CD4-positive, alpha-beta T cell (primary cell): ENCODE results near the gene ANKS1B. TPM values are rescaled to one million over a fixed set of nuclear protein-coding genes. Genes with fewer than 3 reads are reported as not detected.

ENCODE experiments used
- ATAC-seq: fragments of 200-7000 bp; cut with Tn5 transposase; one replicate; pipeline ENCODE4 v1.10.0; 2022; ENCODE audit warnings: mild to moderate bottlenecking; ENCODE audit not compliant: poor library complexity
- CTCF ChIA-PET: fragments of 350-600 bp; sonication (Branson Sonifier 250); formaldehyde crosslinking; loops from one replicate; lab custom pipeline; 2021; ENCODE audit warnings: antibody characterized with exemption, inconsistent platforms; lab: Charles Lee
- POLR2A ChIA-PET: fragments of 350-600 bp; sonication (Branson Sonifier 250); formaldehyde crosslinking; loops from one replicate; lab custom pipeline; 2021; ENCODE audit warnings: antibody characterized with exemption, inconsistent platforms; lab: Charles Lee
- DNase-seq, 14 experiments: peaks; one replicate each; pipeline ENCODE4 v3.0.0-alpha.2; 2013 to 2020; ENCODE audit warnings: mixed read lengths in 2 of 14
- H3K27ac ChIP-seq, 2 donors: one replicate each; pipeline versions ENCODE4 v1.5.1 to v1.7.0; 2013; ENCODE audit warnings: low read length in 2 of 2, low read depth in 1 of 2, mild to moderate bottlenecking in 1 of 2
- H3K27me3 ChIP-seq, 2 experiments: 1 replicate in 1 of 2; 2 replicates in 1 of 2; pipeline versions ENCODE4 v1.6.1 to v1.7.0; 2013; ENCODE audit warnings: low read length in 2 of 2, control low read depth in 1 of 2, mild to moderate bottlenecking in 1 of 2, moderate library complexity in 1 of 2; ENCODE audit not compliant: insufficient read depth in 2 of 2, control insufficient read depth in 1 of 2
- H3K36me3 ChIP-seq: one replicate; pipeline ENCODE4 v1.6.1; 2013; ENCODE audit warnings: low read length, control low read depth; ENCODE audit not compliant: insufficient read depth
- H3K4me1 ChIP-seq: one replicate; pipeline ENCODE4 v1.6.1; 2013; ENCODE audit warnings: low read length, control low read depth; ENCODE audit not compliant: insufficient read depth
- H3K4me3 ChIP-seq: one replicate; pipeline ENCODE4 v1.5.1; 2013; ENCODE audit warnings: mild to moderate bottlenecking, low read length, moderate library complexity
- H3K9me3 ChIP-seq, 2 experiments: 1 replicate in 1 of 2; 2 replicates in 1 of 2; pipeline versions ENCODE4 v1.6.1 to v1.7.0; 2013; ENCODE audit warnings: low read length in 2 of 2, mild to moderate bottlenecking in 2 of 2, control low read depth in 1 of 2, moderate library complexity in 1 of 2; ENCODE audit not compliant: control insufficient read depth in 1 of 2, insufficient read depth in 1 of 2
- H3K27ac Mint-ChIP-seq: one replicate; pipeline ENCODE4 v1.8.0; 2020; ENCODE audit warnings: mixed read lengths
- H3K27me3 Mint-ChIP-seq: one replicate; pipeline ENCODE4 v1.8.0; 2021; ENCODE audit warnings: mixed read lengths
- H3K36me3 Mint-ChIP-seq: one replicate; pipeline ENCODE4 v1.8.0; 2021; ENCODE audit warnings: low read depth, mixed read lengths
- H3K4me1 Mint-ChIP-seq: one replicate; pipeline ENCODE4 v1.8.0; 2021; ENCODE audit warnings: low read depth, mixed read lengths
- H3K4me3 Mint-ChIP-seq: one replicate; pipeline ENCODE4 v1.8.0; 2020; ENCODE audit warnings: mild to moderate bottlenecking, mixed read lengths
- H3K9me3 Mint-ChIP-seq: one replicate; pipeline ENCODE4 v1.8.0; 2020; ENCODE audit warnings: mixed read lengths
- CTCF ChIP-seq: fragments of 200-600 bp; IDR thresholded peaks from one replicate; pipeline ENCODE4 v1.8.0; 2022; ENCODE audit warnings: antibody characterized with exemption, mild to moderate bottlenecking
- intact Hi-C, 2 experiments: fragments of 100-400 bp; cut with DNase I in 1 of 2; cut with micrococcal nuclease in 1 of 2; formaldehyde crosslinking; loops; one replicate each; pipeline versions ENCODE4 v1.15.1 to v1.9.0; 2023 to 2025; cut with DNase I, micrococcal nuclease
- total RNA-seq, 174 experiments: library from RNA in 2 of 174; stranded (reverse) in 2 of 174; gene quantifications; one replicate each; pipeline ENCODE4 v1.2.3 and lab custom pipeline; 2021 to 2026

The ANKS1B gene
- total RNA-seq, 2 experiments from 2014 or later = 0.16 to 1.1 TPM

- TF ChIP-seq CTCF = no peak
- POLR2A ChIA-PET = no interaction called here
- no peak overlapping the region for H3K4me3 ChIP-seq
- ATAC-seq = no peak
- no peaks in the 10 kb centered on the region for H3K9me3 Mint-ChIP-seq
- H3K27me3 ChIP-seq = no peaks in the 10 kb centered on the region
- no peak for DNase-seq
- H3K27ac Mint-ChIP-seq = no peak overlapping the region
- no peak overlapping the region for H3K4me3 Mint-ChIP-seq
- no peaks in the 10 kb centered on the region for H3K36me3 ChIP-seq
- H3K9me3 ChIP-seq = no peaks in the 10 kb centered on the region
- H3K4me1 Mint-ChIP-seq = no peaks in the 10 kb centered on the region
- H3K36me3 Mint-ChIP-seq = no peaks in the 10 kb centered on the region
- no peak overlapping the region for H3K27ac ChIP-seq
- no peaks in the 10 kb centered on the region for H3K27me3 Mint-ChIP-seq
- CTCF ChIA-PET = no interaction called here
- intact Hi-C loops = no loop called here
- no peaks in the 10 kb centered on the region for H3K4me1 ChIP-seq
Observed at GRCh38 chr12:99935608-99936007, 49.1 kb downstream of the ANKS1B start.

- Mint-ChIP-seq H3K27ac (no peak overlapping the region), H3K4me1 (no peaks in the 10 kb centered on the region), H3K27me3 (no peaks in the 10 kb centered on the region), H3K9me3 (peaks cover 4% of the 10 kb centered on the region), H3K4me3 (no peak overlapping the region), H3K36me3 (no peaks in the 10 kb centered on the region)
- no peaks in the 10 kb centered on the region for H3K27me3 ChIP-seq
- ATAC-seq (no peak), DNase-seq (no peak)
- TF ChIP-seq CTCF = no peak
- no peaks in the 10 kb centered on the region for H3K4me1 ChIP-seq
- ChIA-PET POLR2A (no interaction called here), CTCF (no interaction called here)
- no peak overlapping the region for H3K4me3 ChIP-seq
- no peaks in the 10 kb centered on the region for H3K9me3 ChIP-seq
- H3K36me3 ChIP-seq = no peaks in the 10 kb centered on the region
- H3K27ac ChIP-seq = no peak overlapping the region
- intact Hi-C loops = no loop called here
Observed at GRCh38 chr12:99926511-99927169, 58.1 kb downstream of the ANKS1B start.

GRCh38 chr12:99920353-99920960 lies 64.3 kb downstream of the ANKS1B start:
- no peaks in the 10 kb centered on the region for H3K9me3 ChIP-seq
- POLR2A ChIA-PET = no interaction called here
- H3K9me3 Mint-ChIP-seq = no peaks in the 10 kb centered on the region
- no peak for TF ChIP-seq CTCF
- DNase-seq (no peak), ATAC-seq (no peak)
- no peak overlapping the region for H3K27ac Mint-ChIP-seq
- no peaks in the 10 kb centered on the region for H3K27me3 Mint-ChIP-seq
- no peaks in the 10 kb centered on the region for H3K27me3 ChIP-seq
- H3K4me1 Mint-ChIP-seq = no peaks in the 10 kb centered on the region
- no peak overlapping the region for H3K4me3 Mint-ChIP-seq
- CTCF ChIA-PET = no interaction called here
- H3K4me1 ChIP-seq = no peaks in the 10 kb centered on the region
- H3K27ac ChIP-seq = no peak overlapping the region
- H3K4me3 ChIP-seq = no peak overlapping the region
- H3K36me3 Mint-ChIP-seq = no peaks in the 10 kb centered on the region
- H3K36me3 ChIP-seq = no peaks in the 10 kb centered on the region
- intact Hi-C loops = no loop called here
